Mucosa of rectum (tissue), 2 donors: ENCODE results near the gene GBX2.

ENCODE experiments used
- H3K27ac ChIP-seq, 2 donors: one replicate each; pipeline ENCODE4 v1.7.0; 2013; ENCODE audit warnings: inconsistent platforms in 2 of 2, low read depth in 2 of 2, low read length in 2 of 2
- H3K27me3 ChIP-seq, 2 donors: one replicate each; pipeline ENCODE4 v1.7.0; 2013; ENCODE audit warnings: low read length in 2 of 2; ENCODE audit not compliant: control insufficient read depth in 2 of 2, insufficient read depth in 2 of 2
- H3K36me3 ChIP-seq, 2 donors: one replicate each; pipeline ENCODE4 v1.7.0; 2013; ENCODE audit warnings: low read length in 2 of 2; ENCODE audit not compliant: control insufficient read depth in 2 of 2, insufficient read depth in 2 of 2
- H3K4me1 ChIP-seq, 2 donors: one replicate each; pipeline ENCODE4 v1.7.0; 2013; ENCODE audit warnings: low read length in 2 of 2, mild to moderate bottlenecking in 1 of 2; ENCODE audit not compliant: control insufficient read depth in 2 of 2, insufficient read depth in 2 of 2
- H3K4me3 ChIP-seq, 2 donors: one replicate each; pipeline ENCODE4 v1.7.0; 2013; ENCODE audit warnings: low read length in 2 of 2
- H3K9ac ChIP-seq, 2 donors: one replicate each; pipeline ENCODE4 v1.7.0; 2013; ENCODE audit warnings: low read length in 2 of 2, low read depth in 1 of 2, mild to moderate bottlenecking in 1 of 2
- H3K9me3 ChIP-seq, 2 donors: one replicate each; pipeline ENCODE4 v1.7.0; 2013; ENCODE audit warnings: low read length in 2 of 2; ENCODE audit not compliant: control insufficient read depth in 2 of 2
- donor health status: healthy.
- donor health status: Normal muscosa, but diverticular disease.

The GBX2 gene

GRCh38 chr2:236168110-236169080, at the start of gene GBX2:
GBX2 (minus strand) TSS chr2:236168386; CDS start chr2:236167971, 415 bp downstream.
- Histone ChIP-seq H3K9me3 (no peaks in the 10 kb centered on the region), H3K4me1 (peaks cover 2 to 11% of the 10 kb centered on the region in 2 donors), H3K36me3 (no peaks in the 10 kb centered on the region), H3K9ac (no peak within 1 kb of the TSS), H3K27ac (no peak within 1 kb of the TSS), H3K4me3 (no peak within 1 kb of the TSS), H3K27me3 (peaks cover 60 to 90% of the 10 kb centered on the region in 2 donors)

GRCh38 chr2:236217926-236218325, 49.7 kb upstream of the GBX2 start:
- no peaks in the 10 kb centered on the region for H3K9me3 ChIP-seq
- H3K36me3 ChIP-seq = no peaks in the 10 kb centered on the region

GRCh38 chr2:236216711-236217110, 48.5 kb upstream of the GBX2 start:
- H3K27me3 ChIP-seq = peaks cover 0 to 1% of the 10 kb centered on the region in 2 donors
- H3K27ac ChIP-seq = no peak overlapping the region
- no peak overlapping the region for H3K9ac ChIP-seq
- H3K36me3 ChIP-seq = no peaks in the 10 kb centered on the region
- H3K4me1 ChIP-seq = no peaks in the 10 kb centered on the region
- H3K4me3 ChIP-seq = no peak overlapping the region
- no peaks in the 10 kb centered on the region for H3K9me3 ChIP-seq

More at GRCh38 chr2:236217926-236218325, 49.7 kb upstream of the GBX2 start:
- no peak overlapping the region for H3K4me3 ChIP-seq
- no peak overlapping the region for H3K27ac ChIP-seq
- H3K9ac ChIP-seq = no peak overlapping the region
- H3K4me1 ChIP-seq = no peaks in the 10 kb centered on the region
- H3K27me3 ChIP-seq = peaks cover 0 to 4% of the 10 kb centered on the region in 2 donors

GRCh38 chr2:236215761-236216333, 47.7 kb upstream of the GBX2 start:
- no peaks in the 10 kb centered on the region for H3K36me3 ChIP-seq
- no peak overlapping the region for H3K4me3 ChIP-seq
- no peak overlapping the region for H3K9ac ChIP-seq
- H3K9me3 ChIP-seq = no peaks in the 10 kb centered on the region
- H3K27ac ChIP-seq = no peak overlapping the region
- H3K4me1 ChIP-seq = no peaks in the 10 kb centered on the region
- H3K27me3 ChIP-seq = no peaks in the 10 kb centered on the region

- Histone ChIP-seq H3K4me1 (no peaks in the 10 kb centered on the region), H3K4me3 (no peak overlapping the region), H3K9ac (no peak overlapping the region), H3K36me3 (no peaks in the 10 kb centered on the region), H3K27ac (no peak overlapping the region), H3K27me3 (peaks cover 0 to 2% of the 10 kb centered on the region in 2 donors), H3K9me3 (no peaks in the 10 kb centered on the region)
Observed at GRCh38 chr2:236215196-236215595, 47.0 kb upstream of the GBX2 start.

- H3K4me1 ChIP-seq = no peaks in the 10 kb centered on the region
- H3K9ac ChIP-seq = no peak overlapping the region
- no peak overlapping the region for H3K4me3 ChIP-seq
- H3K9me3 ChIP-seq = no peaks in the 10 kb centered on the region
- no peak overlapping the region for H3K27ac ChIP-seq
- H3K27me3 ChIP-seq = peaks cover 0 to 2% of the 10 kb centered on the region in 2 donors
- H3K36me3 ChIP-seq = no peaks in the 10 kb centered on the region
Observed at GRCh38 chr2:236214376-236214995, 46.3 kb upstream of the GBX2 start.

GRCh38 chr2:236211296-236211695, 43.1 kb upstream of the GBX2 start:
- Histone ChIP-seq H3K27me3 (peaks cover 4% of the 10 kb centered on the region in 2 donors), H3K9me3 (no peaks in the 10 kb centered on the region), H3K36me3 (no peaks in the 10 kb centered on the region), H3K9ac (no peak overlapping the region), H3K4me1 (no peaks in the 10 kb centered on the region), H3K27ac (no peak overlapping the region), H3K4me3 (no peak overlapping the region)

- H3K9me3 ChIP-seq = peaks cover 0 to 2% of the 10 kb centered on the region in 2 donors
- no peak overlapping the region for H3K27ac ChIP-seq
- no peaks in the 10 kb centered on the region for H3K4me1 ChIP-seq
- H3K4me3 ChIP-seq = no peak overlapping the region
- H3K9ac ChIP-seq = no peak overlapping the region
- no peaks in the 10 kb centered on the region for H3K36me3 ChIP-seq
- H3K27me3 ChIP-seq = peaks cover 5 to 6% of the 10 kb centered on the region in 2 donors
Observed at GRCh38 chr2:236210536-236210935, 42.4 kb upstream of the GBX2 start.

- Histone ChIP-seq H3K4me3 (no peak overlapping the region), H3K4me1 (no peaks in the 10 kb centered on the region), H3K27me3 (peaks cover 5 to 6% of the 10 kb centered on the region in 2 donors), H3K36me3 (no peaks in the 10 kb centered on the region), H3K27ac (no peak overlapping the region), H3K9ac (no peak overlapping the region), H3K9me3 (peaks cover 0 to 4% of the 10 kb centered on the region in 2 donors)
Observed at GRCh38 chr2:236209996-236210395, 41.8 kb upstream of the GBX2 start.

- Histone ChIP-seq H3K27me3 (peaks cover 5 to 6% of the 10 kb centered on the region in 2 donors), H3K9ac (no peak overlapping the region), H3K9me3 (peaks cover 0 to 5% of the 10 kb centered on the region in 2 donors)
Observed at GRCh38 chr2:236209535-236209934, 41.3 kb upstream of the GBX2 start.

More at GRCh38 chr2:236209535-236209934, 41.3 kb upstream of the GBX2 start:
- Histone ChIP-seq H3K4me1 (no peaks in the 10 kb centered on the region), H3K4me3 (no peak overlapping the region), H3K27ac (no peak overlapping the region), H3K36me3 (no peaks in the 10 kb centered on the region)
